Measurements from ENCODE around the gene DTX4.

The DTX4 gene

GRCh38 chr11:59192446-59193020 is 20.6 kb downstream of the DTX4 start:
- no peak for DNase-seq

- no peak for DNase-seq
Observed at GRCh38 chr11:59193587-59194130, 21.7 kb downstream of the DTX4 start.

- no peak for DNase-seq
Observed at GRCh38 chr11:59195586-59195985, 23.7 kb downstream of the DTX4 start.

GRCh38 chr11:59196777-59197176 is 24.8 kb downstream of the DTX4 start:
- DNase-seq = no peak

- no peak for DNase-seq
Observed at GRCh38 chr11:59197991-59198390, 26.1 kb downstream of the DTX4 start.

GRCh38 chr11:59198726-59199125 is 26.8 kb downstream of the DTX4 start:
- no peak for DNase-seq

- DNase-seq = no peak
Observed at GRCh38 chr11:59199546-59200422, 27.9 kb downstream of the DTX4 start.

- no peak for DNase-seq
Observed at GRCh38 chr11:59200423-59200746, 28.5 kb downstream of the DTX4 start.

GRCh38 chr11:59201353-59201752 is 29.4 kb downstream of the DTX4 start:
- DNase-seq = no peak

GRCh38 chr11:59204746-59205145 is 32.8 kb downstream of the DTX4 start:
- no peak for DNase-seq

- DNase-seq = no peak
Observed at GRCh38 chr11:59205648-59206047, 33.7 kb downstream of the DTX4 start.

- no peak for DNase-seq
Observed at GRCh38 chr11:59206635-59207034, 34.7 kb downstream of the DTX4 start.

GRCh38 chr11:59207988-59208451 is 36.1 kb downstream of the DTX4 start:
- DNase-seq = no peak

GRCh38 chr11:59208956-59209355 is 37.0 kb downstream of the DTX4 start:
- DNase-seq = no peak

- no peak for DNase-seq
Observed at GRCh38 chr11:59212222-59212621, 40.3 kb downstream of the DTX4 start.

GRCh38 chr11:59212744-59213631 is 41.1 kb downstream of the DTX4 start, which contains the start of gene MPEG1:
MPEG1 (minus strand) TSS chr11:59212927; CDS start chr11:59212865, 62 bp downstream.
- DNase-seq = no peak

- no peak for DNase-seq
Observed at GRCh38 chr11:59214141-59214893, 42.4 kb downstream of the DTX4 start.

GRCh38 chr11:59216641-59217564 is 45.0 kb downstream of the DTX4 start:
- no peak for DNase-seq

GRCh38 chr11:59218319-59218718 is 46.4 kb downstream of the DTX4 start:
- DNase-seq = no peak

- no peak for DNase-seq
Observed at GRCh38 chr11:59218893-59219292, 47.0 kb downstream of the DTX4 start.

GRCh38 chr11:59219836-59220235 is 47.9 kb downstream of the DTX4 start:
- no peak for DNase-seq
